IMR-90 (cell line): ENCODE measurements around the gene GOLGA3. TPM values are rescaled to one million over a fixed set of nuclear protein-coding genes. Genes with fewer than 3 reads are reported as not detected.

Experiments
- ATAC-seq: fragments of 200-7000 bp; cut with Tn5 transposase; 2 replicates; pipeline ENCODE4 v1.9.1; 2020; ENCODE audit warnings: low read depth, mild to moderate bottlenecking, moderate library complexity
- BruUV-seq: library from RNA; stranded (reverse); fragments of 400-500 nt; replicated peaks from 2 replicates; lab custom pipeline; 2021; lab: Mats Ljungman, UMichigan
- CTCF ChIA-PET: fragments of 300-600 bp; formaldehyde crosslinking; extraction: SDS; loops from one replicate; lab custom pipeline; 2021; ENCODE audit warnings: antibody characterized with exemption; lab: Yijun Ruan, JAX
- POLR2A ChIA-PET: fragments of 300-600 bp; sonication (Branson Sonifier 250); formaldehyde crosslinking; loops from one replicate; lab custom pipeline; 2022; ENCODE audit warnings: antibody characterized with exemption; ENCODE audit not compliant: unreplicated experiment; lab: Charles Lee
- DNase-seq: peaks from one replicate; pipeline ENCODE4 v3.0.0; 2013
- H2AFZ ChIP-seq: replicated peaks from 2 replicates; pipeline ENCODE3; 2013; ENCODE audit warnings: low read length, mild to moderate bottlenecking; ENCODE audit not compliant: poor library complexity
- H2AK5ac ChIP-seq: 2 replicates; pipeline ENCODE4 v1.6.1; 2013; ENCODE audit warnings: low read depth, low read length, inconsistent platforms
- H2AK9ac ChIP-seq: replicated peaks from 2 replicates; pipeline ENCODE3; 2013; ENCODE audit warnings: mild to moderate bottlenecking, low read depth, low read length, moderate library complexity; ENCODE audit not compliant: poor library complexity
- H2BK120ac ChIP-seq: 2 replicates; pipeline ENCODE4 v1.6.1; 2013; ENCODE audit warnings: low read depth, low read length, inconsistent platforms
- H2BK15ac ChIP-seq: 3 replicates; pipeline ENCODE4 v1.6.1; 2013; ENCODE audit warnings: low read depth, low read length, inconsistent platforms
- H2BK20ac ChIP-seq: 2 replicates; pipeline ENCODE4 v1.6.1; 2013; ENCODE audit warnings: low read depth, mild to moderate bottlenecking, inconsistent platforms, low read length, moderate library complexity
- H2BK5ac ChIP-seq: 2 replicates; pipeline ENCODE4 v1.6.1; 2013; ENCODE audit warnings: mild to moderate bottlenecking, low read depth, low read length, inconsistent platforms; ENCODE audit not compliant: poor library complexity, severe bottlenecking
- H3K14ac ChIP-seq: replicated peaks from 2 replicates; pipeline ENCODE4 v1.6.1; 2013; ENCODE audit warnings: low read depth, low read length, inconsistent platforms
- H3K18ac ChIP-seq: 2 replicates; pipeline ENCODE4 v1.6.1; 2013; ENCODE audit warnings: low read depth, low read length, control low read depth
- H3K23ac ChIP-seq: 2 replicates; pipeline ENCODE4 v1.6.1; 2013; ENCODE audit warnings: low read depth, low read length, inconsistent platforms
- H3K27ac ChIP-seq: 2 replicates; pipeline ENCODE4 v1.5.1; 2013; ENCODE audit warnings: mild to moderate bottlenecking, control low read depth, low read length; ENCODE audit not compliant: insufficient read depth
- H3K27me3 ChIP-seq: 2 replicates; pipeline ENCODE4 v1.6.1; 2013; ENCODE audit warnings: low read length; ENCODE audit not compliant: control insufficient read depth, insufficient read depth
- H3K36me3 ChIP-seq: 2 replicates; pipeline ENCODE4 v1.6.1; 2013; ENCODE audit warnings: low read length, mixed read lengths; ENCODE audit not compliant: control insufficient read depth, insufficient read depth
- H3K4ac ChIP-seq: 2 replicates; pipeline ENCODE4 v1.6.1; 2013; ENCODE audit warnings: low read depth, low read length, inconsistent platforms
- H3K4me1 ChIP-seq: 2 replicates; pipeline ENCODE4 v1.6.1; 2013; ENCODE audit warnings: low read length, mixed read lengths; ENCODE audit not compliant: control insufficient read depth, insufficient read depth
- H3K4me2 ChIP-seq: 2 replicates; pipeline ENCODE4 v1.6.1; 2013; ENCODE audit warnings: low read depth, mild to moderate bottlenecking, control low read depth, low read length, moderate library complexity
- H3K4me3 ChIP-seq: 2 replicates; pipeline ENCODE4 v1.5.1; 2013; ENCODE audit warnings: low read depth, mild to moderate bottlenecking, control low read depth, low read length, moderate library complexity; ENCODE audit not compliant: insufficient read depth
- H3K56ac ChIP-seq: 2 replicates; pipeline ENCODE4 v1.6.1; 2013; ENCODE audit warnings: low read length, inconsistent platforms; ENCODE audit not compliant: insufficient read depth; ENCODE audit errors: extremely low read depth
- H3K79me1 ChIP-seq, 2 experiments: 2 replicates each; pipeline ENCODE4 v1.6.1; 2013; ENCODE audit warnings: low read length in 2 of 2, inconsistent platforms in 1 of 2, low read depth in 1 of 2
- H3K9ac ChIP-seq: 2 replicates; pipeline ENCODE4 v1.6.1; 2013; ENCODE audit warnings: low read depth, low read length, control low read depth
- H3K9me1 ChIP-seq: 2 replicates; pipeline ENCODE4 v1.6.1; 2013; ENCODE audit warnings: low read length, inconsistent platforms; ENCODE audit not compliant: insufficient read depth
- H3K9me3 ChIP-seq: 2 replicates; pipeline ENCODE4 v1.6.1; 2013; ENCODE audit warnings: low read length; ENCODE audit not compliant: control insufficient read depth, insufficient read depth
- H4K20me1 ChIP-seq: 2 replicates; pipeline ENCODE4 v1.6.1; 2013; ENCODE audit warnings: low read length, inconsistent platforms; ENCODE audit not compliant: insufficient read depth
- H4K5ac ChIP-seq: 2 replicates; pipeline ENCODE4 v1.6.1; 2013; ENCODE audit warnings: mild to moderate bottlenecking, low read depth, low read length, control low read depth
- H4K8ac ChIP-seq, 2 experiments: 2 replicates each; pipeline ENCODE4 v1.6.1; 2013; ENCODE audit warnings: low read depth in 2 of 2, low read length in 2 of 2, control low read depth in 1 of 2, inconsistent platforms in 1 of 2
- H4K91ac ChIP-seq: 2 replicates; pipeline ENCODE4 v1.6.1; 2013; ENCODE audit warnings: low read depth, low read length, inconsistent platforms; ENCODE audit not compliant: insufficient read depth
- BHLHE40 ChIP-seq: fragments of 150-350 bp; IDR thresholded peaks from 2 replicates; pipeline ENCODE4 v1.6.1; 2016; ENCODE audit warnings: mild to moderate bottlenecking, low read depth, low read length
- CEBPB ChIP-seq: IDR thresholded peaks from 2 replicates; pipeline ENCODE4 v1.6.1; 2012; ENCODE audit warnings: low read depth, low read length, improper control_type of control experiment
- CHD1 ChIP-seq: IDR thresholded peaks from 2 replicates; pipeline ENCODE4 v1.6.1; 2012; ENCODE audit warnings: low read depth, low read length, improper control_type of control experiment
- FOS ChIP-seq: fragments of 150-350 bp; IDR thresholded peaks from 2 replicates; pipeline ENCODE4 v1.6.1; 2016; ENCODE audit warnings: low read depth, low read length
- MAFK ChIP-seq: IDR thresholded peaks from 2 replicates; pipeline ENCODE4 v1.6.1; 2012; ENCODE audit warnings: low read depth, low read length, improper control_type of control experiment
- MAZ ChIP-seq: IDR thresholded peaks from 2 replicates; pipeline ENCODE4 v1.6.1; 2012; ENCODE audit warnings: low read depth, mild to moderate bottlenecking, low read length, improper control_type of control experiment, moderate library complexity, borderline replicate concordance
- MXI1 ChIP-seq: IDR thresholded peaks from 2 replicates; pipeline ENCODE4 v1.6.1; 2012; ENCODE audit warnings: low read depth, mild to moderate bottlenecking, low read length, moderate library complexity, borderline replicate concordance
- NFE2L2 ChIP-seq: fragments of 150-350 bp; IDR thresholded peaks from 2 replicates; pipeline ENCODE4 v1.6.1; 2016; ENCODE audit warnings: low read depth, mild to moderate bottlenecking, low read length
- POLR2A ChIP-seq: IDR thresholded peaks from 2 replicates; pipeline ENCODE4 v1.6.1; 2012; ENCODE audit warnings: mild to moderate bottlenecking, low read depth, low read length
- RAD21 ChIP-seq: IDR thresholded peaks from 2 replicates; pipeline ENCODE4 v1.6.1; 2012; ENCODE audit warnings: low read length, improper control_type of control experiment
- RCOR1 ChIP-seq: IDR thresholded peaks from 2 replicates; pipeline ENCODE4 v1.6.1; 2012; ENCODE audit warnings: mild to moderate bottlenecking, low read length, improper control_type of control experiment; ENCODE audit not compliant: insufficient replicate concordance
- RFX5 ChIP-seq: IDR thresholded peaks from 2 replicates; pipeline ENCODE4 v1.8.0; 2012; ENCODE audit warnings: low read depth, mild to moderate bottlenecking, low read length, moderate library complexity
- SMC3 ChIP-seq: fragments of 150-350 bp; IDR thresholded peaks from 2 replicates; pipeline ENCODE4 v1.6.1; 2016; ENCODE audit warnings: low read depth, mild to moderate bottlenecking, antibody characterized with exemption, low read length, moderate library complexity
- WGBS, 2 experiments: methylation state at CpG; one replicate each; pipeline versions ENCODE4 v1.1.5 to v1.1.7; 2013; ENCODE audit warnings: missing lambda C conversion rate in 2 of 2; ENCODE audit not compliant: insufficient read length in 1 of 2; ENCODE audit errors: extremely low coverage in 2 of 2; 5-methylcytosine and 5-hydroxymethylcytosine counted together
- dilution Hi-C: fragments of 300-500 bp; cut with HindIII; formaldehyde crosslinking; loops from one replicate; pipeline ENCODE4 v1.14.3; 2018; ENCODE audit warnings: low sequenced_read_pairs; ENCODE audit not compliant: unreplicated experiment
- in situ Hi-C: fragments of 300-500 bp; cut with MboI; formaldehyde crosslinking; loops from 3 replicates; pipeline ENCODE4 v1.14.3; 2019; ENCODE audit warnings: low sequenced_read_pairs, inconsistent platforms, mixed read lengths
- intact Hi-C: fragments of 100-400 bp; cut with micrococcal nuclease; formaldehyde crosslinking; loops from 2 replicates; pipeline ENCODE4 v1.10.0; 2022
- polyA plus RNA-seq, 3 experiments: library from polyadenylated mRNA; depleted of rRNA; stranded (reverse); fragments of >200 nt; gene quantifications; 2 replicates each; pipeline ENCODE4 v1.2.3, GENCODE V29; 2012; ENCODE audit warnings: low replicate concordance in 1 of 3
- total RNA-seq: library from RNA; depleted of rRNA; stranded (reverse); fragments of >200 nt; gene quantifications from 2 replicates; pipeline ENCODE4 v1.2.3, GENCODE V29; 2012
- TF ChIP-seq, protein P1 (sequence below): fragments of 150-350 bp; IDR thresholded peaks from 2 replicates; pipeline ENCODE4 v1.6.1; 2016; ENCODE audit warnings: low read depth, mild to moderate bottlenecking, low read length, moderate library complexity, borderline replicate concordance
- TF ChIP-seq, protein P2 (sequence below): conservative IDR thresholded peaks from 2 replicates; pipeline ENCODE4 v1.5.1; 2012; ENCODE audit warnings: mild to moderate bottlenecking, low read depth, low read length, improper control_type of control experiment
- TF ChIP-seq, protein P3 (sequence below): fragments of 150-350 bp; IDR thresholded peaks from 2 replicates; pipeline ENCODE4 v1.6.1; 2017; ENCODE audit warnings: mild to moderate bottlenecking, antibody characterized with exemption, low read length, low read depth

GOLGA3 gene
- total and polyA plus RNA-seq, 2 of the 4 experiments (the other 2 are of a cell fraction): 39.6 to 99.8 TPM

DNA sequence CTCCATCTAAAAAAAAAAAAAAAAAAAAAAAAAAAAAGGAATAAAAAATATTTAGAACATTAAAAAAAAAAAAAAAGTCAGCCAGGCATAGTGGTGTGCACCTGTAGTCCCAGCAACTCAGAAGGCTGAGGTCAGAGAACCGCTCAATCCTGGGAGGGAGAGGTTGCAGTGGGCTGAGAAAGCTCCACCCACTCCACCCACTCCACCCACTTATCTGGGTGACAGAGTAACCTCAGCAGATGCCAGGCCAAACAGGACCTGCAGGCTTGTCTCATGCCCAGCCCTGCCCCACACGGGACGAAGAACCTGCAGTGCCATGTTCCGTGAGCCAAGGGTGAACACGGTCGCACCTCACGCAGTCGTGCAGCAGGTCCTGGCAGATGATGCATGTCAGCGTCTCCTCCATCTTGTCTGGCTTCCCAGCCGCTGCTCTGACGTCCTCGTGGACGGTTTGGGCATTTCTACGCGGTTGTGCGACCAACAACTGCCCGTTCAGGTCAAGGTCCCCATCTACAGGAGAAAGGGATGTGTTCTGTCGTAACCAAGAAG, 30.1 kb upstream of the GOLGA3 start:
- Histone ChIP-seq H3K18ac (no peak overlapping the region), H3K23ac (no peak overlapping the region), H2AFZ (no peak overlapping the region), H4K8ac (no peak overlapping the region), H3K36me3 (peaks cover 59% of the 10 kb centered on the region), H3K4ac (no peak overlapping the region), H3K4me3 (no peak overlapping the region), H4K5ac (no peak overlapping the region), H2AK9ac (no peak overlapping the region), H2BK20ac (no peak overlapping the region), H2BK15ac (no peak overlapping the region), H3K9me3 (no peaks in the 10 kb centered on the region), H2BK5ac (no peak overlapping the region), H4K20me1 (no peaks in the 10 kb centered on the region), H3K79me1 (peaks cover 4 to 8% of the 10 kb centered on the region in 2 experiments; a peak in 3 of 4 replicates), H2AK5ac (no peak overlapping the region), H3K4me2 (no peak overlapping the region), H2BK120ac (no peak overlapping the region), H3K4me1 (no peaks in the 10 kb centered on the region), H3K27me3 (no peaks in the 10 kb centered on the region), H3K9ac (no peak overlapping the region), H3K9me1 (no peaks in the 10 kb centered on the region), H3K27ac (no peak overlapping the region), H3K14ac (no peak overlapping the region), H4K91ac (no peak overlapping the region), H3K56ac (no peak overlapping the region)
- dilution Hi-C loops: no loop called here
- intact Hi-C loops: no loop called here
- no TSS peak for BruUV-seq
- WGBS, 2 experiments: 95% methylated on average over 16 of the region's 18 CpGs; no CpG with 5 or more reads in 1 of the 2 experiments
- ChIA-PET POLR2A (no interaction called here), CTCF (no interaction called here)
- TF ChIP-seq POLR2A (no peak), RAD21 (no peak), RCOR1 (no peak), CHD1 (no peak), MAZ (no peak), BHLHE40 (no peak), NFE2L2 (no peak), MXI1 (no peak), CEBPB (no peak), SMC3 (no peak), RFX5 (no peak), MAFK (no peak), FOS (no peak)
- TF ChIP-seq, protein P1, sequence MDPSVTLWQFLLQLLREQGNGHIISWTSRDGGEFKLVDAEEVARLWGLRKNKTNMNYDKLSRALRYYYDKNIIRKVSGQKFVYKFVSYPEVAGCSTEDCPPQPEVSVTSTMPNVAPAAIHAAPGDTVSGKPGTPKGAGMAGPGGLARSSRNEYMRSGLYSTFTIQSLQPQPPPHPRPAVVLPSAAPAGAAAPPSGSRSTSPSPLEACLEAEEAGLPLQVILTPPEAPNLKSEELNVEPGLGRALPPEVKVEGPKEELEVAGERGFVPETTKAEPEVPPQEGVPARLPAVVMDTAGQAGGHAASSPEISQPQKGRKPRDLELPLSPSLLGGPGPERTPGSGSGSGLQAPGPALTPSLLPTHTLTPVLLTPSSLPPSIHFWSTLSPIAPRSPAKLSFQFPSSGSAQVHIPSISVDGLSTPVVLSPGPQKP: no peak
- TF ChIP-seq, protein P2, sequence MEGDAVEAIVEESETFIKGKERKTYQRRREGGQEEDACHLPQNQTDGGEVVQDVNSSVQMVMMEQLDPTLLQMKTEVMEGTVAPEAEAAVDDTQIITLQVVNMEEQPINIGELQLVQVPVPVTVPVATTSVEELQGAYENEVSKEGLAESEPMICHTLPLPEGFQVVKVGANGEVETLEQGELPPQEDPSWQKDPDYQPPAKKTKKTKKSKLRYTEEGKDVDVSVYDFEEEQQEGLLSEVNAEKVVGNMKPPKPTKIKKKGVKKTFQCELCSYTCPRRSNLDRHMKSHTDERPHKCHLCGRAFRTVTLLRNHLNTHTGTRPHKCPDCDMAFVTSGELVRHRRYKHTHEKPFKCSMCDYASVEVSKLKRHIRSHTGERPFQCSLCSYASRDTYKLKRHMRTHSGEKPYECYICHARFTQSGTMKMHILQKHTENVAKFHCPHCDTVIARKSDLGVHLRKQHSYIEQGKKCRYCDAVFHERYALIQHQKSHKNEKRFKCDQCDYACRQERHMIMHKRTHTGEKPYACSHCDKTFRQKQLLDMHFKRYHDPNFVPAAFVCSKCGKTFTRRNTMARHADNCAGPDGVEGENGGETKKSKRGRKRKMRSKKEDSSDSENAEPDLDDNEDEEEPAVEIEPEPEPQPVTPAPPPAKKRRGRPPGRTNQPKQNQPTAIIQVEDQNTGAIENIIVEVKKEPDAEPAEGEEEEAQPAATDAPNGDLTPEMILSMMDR: no peak
- TF ChIP-seq, protein P3, sequence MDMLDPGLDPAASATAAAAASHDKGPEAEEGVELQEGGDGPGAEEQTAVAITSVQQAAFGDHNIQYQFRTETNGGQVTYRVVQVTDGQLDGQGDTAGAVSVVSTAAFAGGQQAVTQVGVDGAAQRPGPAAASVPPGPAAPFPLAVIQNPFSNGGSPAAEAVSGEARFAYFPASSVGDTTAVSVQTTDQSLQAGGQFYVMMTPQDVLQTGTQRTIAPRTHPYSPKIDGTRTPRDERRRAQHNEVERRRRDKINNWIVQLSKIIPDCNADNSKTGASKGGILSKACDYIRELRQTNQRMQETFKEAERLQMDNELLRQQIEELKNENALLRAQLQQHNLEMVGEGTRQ: no peak
- in situ Hi-C loops: no loop called here
- no peak for ATAC-seq
- no peak for DNase-seq
